ENCODE measurements around the gene PIK3CD. TPM values are rescaled to one million over a fixed set of nuclear protein-coding genes. Genes with fewer than 3 reads are reported as not detected.
"Not testable (repeated sequence)": the region's sequence is repeated elsewhere in the genome, so short reads cannot be mapped to it uniquely, and the experiment has no call there.

Gene PIK3CD
- total RNA-seq, 1 experiment from 2014 or later = 43.5 TPM

DNA sequence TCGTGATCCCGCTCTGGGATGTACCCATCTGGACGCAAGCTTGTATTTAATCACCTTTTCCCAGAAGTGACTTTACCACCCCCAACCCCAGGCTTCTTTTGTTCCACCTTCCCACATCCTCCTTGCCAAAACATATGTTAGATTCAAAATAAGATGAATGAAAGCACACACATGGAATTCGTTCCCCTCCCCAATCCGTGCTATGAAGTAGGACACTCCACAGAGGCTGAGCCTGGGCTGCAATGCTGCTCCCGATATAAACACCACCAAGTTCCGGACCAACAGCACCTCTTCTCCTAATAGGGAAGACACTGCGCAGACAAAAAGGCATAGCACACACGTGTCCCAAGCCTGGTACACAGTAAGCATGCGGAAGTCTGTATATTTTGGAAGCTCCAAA, 86.1 kb downstream of the PIK3CD start:
- Histone ChIP-seq H3K4me3 (ENCODE audit: low read length) (no peak overlapping the region), H3K4me1 (ENCODE audit: low read length) (0 out of 2 replicates have a peak, but pooled peaks cover 2% of the 10 kb centered on the region), H3K36me3 (ENCODE audit: insufficient read depth, low read length) (peaks cover 63% of the 10 kb centered on the region), H3K27ac (ENCODE audit: low read length) (no peak overlapping the region), H3K9ac (ENCODE audit: low read length) (no peak overlapping the region), H4K20me1 (ENCODE audit: insufficient read depth, low read depth, low read length) (no peaks in the 10 kb centered on the region), H3K4me2 (ENCODE audit: low read depth, low read length, poor library complexity, severe bottlenecking) (no peak overlapping the region), H3K9me2 (replicated peaks; ENCODE audit: insufficient read depth, low read length) (no peaks in the 10 kb centered on the region), H2AFZ (ENCODE audit: low read length) (no peak overlapping the region), H3K27me3 (ENCODE audit: low read length) (no peaks in the 10 kb centered on the region), H3K9me3 (ENCODE audit: low read length) (no peaks in the 10 kb centered on the region), H3K79me2 (ENCODE audit: low read length) (no peaks in the 10 kb centered on the region)
- no peak for DNase-seq

- Histone ChIP-seq H3K27me3 (ENCODE audit: low read length) (no peaks in the 10 kb centered on the region), H3K36me3 (ENCODE audit: insufficient read depth, low read length) (peaks cover 30% of the 10 kb centered on the region), H3K9me2 (replicated peaks; ENCODE audit: insufficient read depth, low read length) (no peaks in the 10 kb centered on the region), H3K27ac (ENCODE audit: low read length) (no peak overlapping the region), H3K4me1 (ENCODE audit: low read length) (no peaks in the 10 kb centered on the region), H2AFZ (ENCODE audit: low read length) (no peak overlapping the region), H3K9me3 (ENCODE audit: low read length) (no peaks in the 10 kb centered on the region), H3K79me2 (ENCODE audit: low read length) (no peaks in the 10 kb centered on the region), H4K20me1 (ENCODE audit: insufficient read depth, low read depth, low read length) (no peaks in the 10 kb centered on the region), H3K9ac (ENCODE audit: low read length) (no peak overlapping the region), H3K4me2 (ENCODE audit: low read depth, low read length, poor library complexity, severe bottlenecking) (no peak overlapping the region), H3K4me3 (ENCODE audit: low read length) (no peak overlapping the region)
- no peak for DNase-seq
These were observed 92.7 kb downstream of the PIK3CD start for GRCh38 chr1:9744106-9744799.

DNA sequence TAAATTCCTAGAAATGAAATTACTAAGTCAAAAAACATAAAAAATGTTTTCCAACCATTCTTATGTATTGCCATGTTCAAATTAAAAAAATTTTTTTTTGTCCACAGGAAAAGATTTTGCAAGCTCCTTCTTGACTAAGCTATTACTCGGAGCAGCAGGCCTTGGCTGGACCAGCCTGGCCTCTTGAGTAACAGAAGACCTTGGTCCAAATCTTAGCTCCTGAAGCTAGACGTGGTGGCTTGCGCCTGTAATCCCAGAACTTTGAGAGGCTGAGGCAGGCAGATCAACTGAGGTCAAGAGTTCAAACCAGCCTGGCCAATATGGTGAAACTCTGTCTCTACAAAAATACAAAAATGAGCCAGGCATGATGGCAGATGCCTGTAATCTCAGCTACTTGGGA, 94.7 kb downstream of the PIK3CD start:
- Histone ChIP-seq H3K9me3 (ENCODE audit: low read length) (no peaks in the 10 kb centered on the region), H3K4me3 (ENCODE audit: low read length) (no peak overlapping the region), H3K9ac (ENCODE audit: low read length) (no peak overlapping the region), H3K4me2 (ENCODE audit: low read depth, low read length, poor library complexity, severe bottlenecking) (no peak overlapping the region), H3K79me2 (ENCODE audit: low read length) (0 out of 2 replicates have a peak, but pooled peaks cover 2% of the 10 kb centered on the region), H3K27me3 (ENCODE audit: low read length) (no peaks in the 10 kb centered on the region), H4K20me1 (ENCODE audit: insufficient read depth, low read depth, low read length) (no peaks in the 10 kb centered on the region), H3K36me3 (ENCODE audit: insufficient read depth, low read length) (peaks cover 27% of the 10 kb centered on the region; the same call in 1 of the 2 replicates), H2AFZ (ENCODE audit: low read length) (no peak overlapping the region), H3K4me1 (ENCODE audit: low read length) (no peaks in the 10 kb centered on the region), H3K9me2 (replicated peaks; ENCODE audit: insufficient read depth, low read length) (no peaks in the 10 kb centered on the region), H3K27ac (ENCODE audit: low read length) (no peak overlapping the region)
- DNase-seq = no peak

GRCh38 chr1:9746651-9747050, 95.1 kb downstream of the PIK3CD start:
- Histone ChIP-seq H3K27ac (ENCODE audit: low read length) (no peak overlapping the region), H3K9ac (ENCODE audit: low read length) (no peak overlapping the region), H3K4me2 (ENCODE audit: low read depth, low read length, poor library complexity, severe bottlenecking) (no peak overlapping the region), H3K27me3 (ENCODE audit: low read length) (no peaks in the 10 kb centered on the region), H3K79me2 (ENCODE audit: low read length) (0 out of 2 replicates have a peak, but pooled peaks cover 2% of the 10 kb centered on the region), H3K9me3 (ENCODE audit: low read length) (no peaks in the 10 kb centered on the region), H2AFZ (ENCODE audit: low read length) (no peak overlapping the region), H3K36me3 (ENCODE audit: insufficient read depth, low read length) (peaks cover 27% of the 10 kb centered on the region; the same call in 1 of the 2 replicates), H3K4me3 (ENCODE audit: low read length) (no peak overlapping the region), H3K9me2 (replicated peaks; ENCODE audit: insufficient read depth, low read length) (no peaks in the 10 kb centered on the region), H4K20me1 (ENCODE audit: insufficient read depth, low read depth, low read length) (no peaks in the 10 kb centered on the region), H3K4me1 (ENCODE audit: low read length) (no peaks in the 10 kb centered on the region)
- DNase-seq = no peak

DNA sequence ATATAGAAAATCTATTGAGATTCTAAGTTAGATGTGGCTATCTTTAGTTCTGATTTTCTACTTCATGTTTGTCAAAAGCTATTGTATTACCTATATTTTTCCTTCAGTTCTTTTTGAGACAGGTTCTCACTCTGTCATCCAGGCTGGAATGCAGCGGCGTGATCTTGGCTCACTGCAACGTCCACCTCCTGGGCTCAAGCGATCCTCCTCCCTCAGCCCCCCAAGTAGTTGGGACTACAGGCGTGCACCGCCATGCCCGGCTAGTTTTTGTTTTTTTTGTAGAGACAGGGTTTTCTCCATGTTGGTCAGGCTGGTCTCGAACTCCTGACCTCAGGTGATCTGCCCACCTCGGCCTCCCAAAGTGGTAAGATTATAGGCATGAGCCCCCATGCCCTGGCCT, 96.9 kb downstream of the PIK3CD start:
- not testable (repeated sequence) for H3K9me2 ChIP-seq (replicated peaks; ENCODE audit: insufficient read depth, low read length); H3K27ac ChIP-seq (ENCODE audit: low read length); H3K9me3 ChIP-seq (ENCODE audit: low read length); H3K4me2 ChIP-seq (ENCODE audit: low read depth, low read length, poor library complexity, severe bottlenecking); H2AFZ ChIP-seq (ENCODE audit: low read length); DNase-seq; H3K4me1 ChIP-seq (ENCODE audit: low read length); H4K20me1 ChIP-seq (ENCODE audit: insufficient read depth, low read depth, low read length); H3K4me3 ChIP-seq (ENCODE audit: low read length); H3K79me2 ChIP-seq (ENCODE audit: low read length); H3K27me3 ChIP-seq (ENCODE audit: low read length); H3K9ac ChIP-seq (ENCODE audit: low read length)
- H3K36me3 ChIP-seq (ENCODE audit: insufficient read depth, low read length) = peaks cover 19% of the 10 kb centered on the region; the same call in 1 of the 2 replicates

- Histone ChIP-seq H3K79me2 (ENCODE audit: low read length) (peaks cover 10% of the 10 kb centered on the region; the same call in 1 of the 2 replicates), H3K9me2 (replicated peaks; ENCODE audit: insufficient read depth, low read length) (no peaks in the 10 kb centered on the region), H3K4me3 (ENCODE audit: low read length) (no peak overlapping the region), H3K27me3 (ENCODE audit: low read length) (no peaks in the 10 kb centered on the region), H3K36me3 (ENCODE audit: insufficient read depth, low read length) (peaks cover 12% of the 10 kb centered on the region; the same call in 1 of the 2 replicates), H3K9me3 (ENCODE audit: low read length) (no peaks in the 10 kb centered on the region), H3K4me1 (ENCODE audit: low read length) (no peaks in the 10 kb centered on the region), H3K4me2 (ENCODE audit: low read depth, low read length, poor library complexity, severe bottlenecking) (no peak overlapping the region), H3K27ac (ENCODE audit: low read length) (no peak overlapping the region), H4K20me1 (ENCODE audit: insufficient read depth, low read depth, low read length) (no peaks in the 10 kb centered on the region), H2AFZ (ENCODE audit: low read length) (no peak overlapping the region), H3K9ac (ENCODE audit: low read length) (no peak overlapping the region)
- no peak for DNase-seq
These were observed 97.8 kb downstream of the PIK3CD start for GRCh38 chr1:9749361-9749760.

- H3K4me3 ChIP-seq (ENCODE audit: low read length) = no peak overlapping the region
- peaks cover 29% of the 10 kb centered on the region for H3K79me2 ChIP-seq (ENCODE audit: low read length)
- no peaks in the 10 kb centered on the region for H3K4me1 ChIP-seq (ENCODE audit: low read length)
- no peak for DNase-seq
- H3K27me3 ChIP-seq (ENCODE audit: low read length) = no peaks in the 10 kb centered on the region
- H3K36me3 ChIP-seq (ENCODE audit: insufficient read depth, low read length) = peaks cover 19% of the 10 kb centered on the region; the same call in 1 of the 2 replicates
- 0 out of 2 replicates have a peak, but pooled peaks cover 3% of the 10 kb centered on the region for H4K20me1 ChIP-seq (ENCODE audit: insufficient read depth, low read depth, low read length)
- H3K9ac ChIP-seq (ENCODE audit: low read length) = no peak overlapping the region
- H3K4me2 ChIP-seq (ENCODE audit: low read depth, low read length, poor library complexity, severe bottlenecking) = no peak overlapping the region
- no peak overlapping the region for H3K27ac ChIP-seq (ENCODE audit: low read length)
- no peak overlapping the region for H2AFZ ChIP-seq (ENCODE audit: low read length)
- no peaks in the 10 kb centered on the region for H3K9me3 ChIP-seq (ENCODE audit: low read length)
- H3K9me2 ChIP-seq (replicated peaks; ENCODE audit: insufficient read depth, low read length) = no peaks in the 10 kb centered on the region
These were observed 100.4 kb downstream of the PIK3CD start for GRCh38 chr1:9751971-9752370.

GRCh38 chr1:9753121-9753531, 101.6 kb downstream of the PIK3CD start:
- Histone ChIP-seq H3K4me1 (ENCODE audit: low read length) (no peaks in the 10 kb centered on the region), H3K9me2 (replicated peaks; ENCODE audit: insufficient read depth, low read length) (no peaks in the 10 kb centered on the region), H3K27ac (ENCODE audit: low read length) (no peak overlapping the region), H2AFZ (ENCODE audit: low read length) (no peak overlapping the region), H3K9me3 (ENCODE audit: low read length) (no peaks in the 10 kb centered on the region), H3K9ac (ENCODE audit: low read length) (no peak overlapping the region), H3K79me2 (ENCODE audit: low read length) (peaks cover 37% of the 10 kb centered on the region), H3K36me3 (ENCODE audit: insufficient read depth, low read length) (peaks cover 19% of the 10 kb centered on the region; the same call in 1 of the 2 replicates), H3K4me2 (ENCODE audit: low read depth, low read length, poor library complexity, severe bottlenecking) (no peak overlapping the region), H3K4me3 (ENCODE audit: low read length) (no peak overlapping the region), H3K27me3 (ENCODE audit: low read length) (no peaks in the 10 kb centered on the region), H4K20me1 (ENCODE audit: insufficient read depth, low read depth, low read length) (0 out of 2 replicates have a peak, but pooled peaks cover 3% of the 10 kb centered on the region)
- no peak for DNase-seq

Data from Karpas-422 (cell line).